GM12801 (cell line): ENCODE measurements around the gene NUCB1.

Experiments used
- TF ChIP-seq, protein P1 (sequence below): IDR thresholded peaks from one replicate; pipeline ENCODE4 v1.5.1; 2011; ENCODE audit warnings: control low read depth; ENCODE audit not compliant: insufficient read length; ENCODE audit errors: extremely low read depth

NUCB1 gene

DNA sequence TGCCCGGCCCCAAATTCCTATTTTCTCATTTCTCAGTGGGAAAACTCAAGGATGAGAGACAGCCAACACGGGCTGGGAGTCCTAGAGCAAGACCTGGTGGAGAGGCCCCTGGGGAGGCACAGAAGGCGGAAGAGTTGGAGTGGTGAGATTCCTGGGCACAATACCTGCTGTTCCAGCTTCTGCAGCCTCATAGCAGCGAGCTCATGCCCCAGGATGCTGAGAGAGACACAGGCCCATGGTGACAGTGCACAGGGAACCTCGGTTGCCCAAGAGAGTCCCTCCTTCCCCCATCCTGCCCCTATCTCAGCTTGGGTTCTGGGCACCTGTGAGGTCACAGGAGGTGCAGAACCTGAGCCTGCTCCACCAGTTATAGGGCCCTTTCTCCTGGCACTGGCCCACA lies 2.9 kb upstream of the NUCB1 start:
- TF ChIP-seq, protein P1, sequence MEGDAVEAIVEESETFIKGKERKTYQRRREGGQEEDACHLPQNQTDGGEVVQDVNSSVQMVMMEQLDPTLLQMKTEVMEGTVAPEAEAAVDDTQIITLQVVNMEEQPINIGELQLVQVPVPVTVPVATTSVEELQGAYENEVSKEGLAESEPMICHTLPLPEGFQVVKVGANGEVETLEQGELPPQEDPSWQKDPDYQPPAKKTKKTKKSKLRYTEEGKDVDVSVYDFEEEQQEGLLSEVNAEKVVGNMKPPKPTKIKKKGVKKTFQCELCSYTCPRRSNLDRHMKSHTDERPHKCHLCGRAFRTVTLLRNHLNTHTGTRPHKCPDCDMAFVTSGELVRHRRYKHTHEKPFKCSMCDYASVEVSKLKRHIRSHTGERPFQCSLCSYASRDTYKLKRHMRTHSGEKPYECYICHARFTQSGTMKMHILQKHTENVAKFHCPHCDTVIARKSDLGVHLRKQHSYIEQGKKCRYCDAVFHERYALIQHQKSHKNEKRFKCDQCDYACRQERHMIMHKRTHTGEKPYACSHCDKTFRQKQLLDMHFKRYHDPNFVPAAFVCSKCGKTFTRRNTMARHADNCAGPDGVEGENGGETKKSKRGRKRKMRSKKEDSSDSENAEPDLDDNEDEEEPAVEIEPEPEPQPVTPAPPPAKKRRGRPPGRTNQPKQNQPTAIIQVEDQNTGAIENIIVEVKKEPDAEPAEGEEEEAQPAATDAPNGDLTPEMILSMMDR: no peak

DNA sequence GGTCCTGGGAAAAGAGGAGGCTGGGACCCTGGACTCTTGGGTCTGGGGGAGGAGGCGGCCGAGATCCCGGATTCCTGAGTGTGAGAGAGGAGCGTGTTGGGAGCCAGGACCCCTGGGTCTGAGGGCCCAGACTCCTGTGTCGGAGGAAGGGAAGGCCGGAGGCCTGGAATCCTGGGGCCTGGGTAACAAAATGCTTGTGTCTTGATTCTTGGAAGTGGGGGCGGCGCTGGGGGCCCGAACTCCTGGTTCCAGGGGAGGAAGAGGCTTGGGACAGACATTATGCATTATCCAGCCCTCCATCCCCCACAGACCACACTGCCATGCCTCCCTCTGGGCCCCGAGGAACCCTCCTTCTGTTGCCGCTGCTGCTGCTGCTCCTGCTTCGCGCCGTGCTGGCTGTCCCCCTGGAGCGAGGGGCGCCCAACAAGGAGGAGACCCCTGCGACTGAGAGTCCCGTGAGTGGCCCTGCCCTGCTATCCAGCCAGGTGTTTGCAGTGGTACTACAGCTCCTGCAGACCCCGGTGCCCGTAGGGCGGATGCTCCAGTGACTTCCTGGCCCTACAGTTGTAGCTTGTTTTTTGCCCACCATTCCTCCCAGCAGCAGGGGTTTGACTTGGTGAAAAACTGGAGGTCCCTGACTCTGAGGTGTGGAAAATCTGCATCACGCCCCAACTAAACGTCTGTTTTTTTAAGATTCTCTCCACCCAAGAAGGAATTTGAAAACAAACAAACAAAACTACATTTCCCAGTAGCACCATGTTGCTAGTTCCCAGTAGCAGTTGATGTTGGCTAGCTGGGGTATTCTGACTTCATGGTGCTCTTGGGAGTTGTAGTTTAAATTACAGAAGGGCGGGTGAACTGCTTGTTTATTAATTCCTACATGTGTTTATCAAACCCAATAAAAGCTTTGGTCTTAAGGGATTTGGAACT lies 630 bp downstream of the NUCB1 start:
- TF ChIP-seq, protein P1: no peak

DNA sequence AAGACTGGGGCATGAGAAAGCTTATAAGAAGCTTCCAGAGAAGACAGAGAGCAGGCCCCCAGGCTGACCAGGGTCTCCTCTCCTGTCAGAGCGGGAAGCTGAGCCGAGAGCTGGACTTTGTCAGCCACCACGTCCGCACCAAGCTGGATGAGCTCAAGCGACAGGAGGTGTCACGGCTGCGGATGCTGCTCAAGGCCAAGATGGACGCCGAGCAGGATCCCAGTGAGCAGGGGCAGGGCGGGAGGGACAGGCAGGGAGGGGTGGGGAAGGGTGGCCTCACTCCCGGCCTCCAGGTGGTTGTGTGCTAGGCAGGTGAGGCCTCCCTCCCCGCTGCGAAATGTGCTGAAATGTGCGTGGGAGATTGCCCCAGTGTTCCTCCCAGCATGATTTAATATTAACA lies 5.6 kb downstream of the NUCB1 start:
- TF ChIP-seq, protein P1: no peak

DNA sequence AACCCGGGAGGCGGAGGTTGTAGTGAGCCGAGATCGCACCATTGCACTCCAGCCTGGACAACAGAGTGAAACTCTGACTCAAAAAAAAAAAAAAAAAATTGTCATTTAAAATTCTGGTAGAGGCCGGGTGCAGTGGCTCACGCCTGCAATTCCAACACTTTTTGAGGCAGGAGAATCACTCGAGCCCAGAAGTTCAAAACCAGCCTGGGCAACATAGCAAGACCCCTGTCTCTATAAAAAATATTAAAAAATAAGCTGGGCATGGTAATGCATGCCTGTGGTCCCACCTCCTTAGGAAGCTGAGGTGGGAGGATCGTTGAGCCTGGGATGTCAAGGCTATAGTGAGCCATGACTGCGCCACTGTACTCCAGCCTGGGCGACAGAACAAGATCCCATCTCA lies 6.2 kb downstream of the NUCB1 start:
- TF ChIP-seq, protein P1: no peak

DNA sequence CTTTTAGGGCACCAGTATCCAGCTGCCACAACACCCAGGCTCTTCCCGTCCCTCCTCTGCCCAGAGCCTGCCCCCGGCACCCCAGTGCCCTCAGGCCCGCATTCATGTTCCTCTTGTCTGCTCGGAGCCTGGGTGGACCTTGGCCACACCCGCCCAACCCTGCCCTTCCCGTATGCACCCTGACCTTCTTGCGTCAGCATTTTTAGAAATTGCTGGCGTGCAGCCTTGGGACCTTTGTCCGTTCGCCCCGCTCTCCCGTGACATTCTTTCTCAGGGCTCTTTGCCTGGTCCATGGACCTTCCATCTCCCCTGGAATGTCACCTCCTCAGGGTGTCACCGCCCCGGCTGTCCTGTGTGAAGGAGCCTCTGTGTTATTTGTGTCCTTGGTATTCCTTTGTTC lies 7.6 kb downstream of the NUCB1 start:
- TF ChIP-seq, protein P1: no peak

DNA sequence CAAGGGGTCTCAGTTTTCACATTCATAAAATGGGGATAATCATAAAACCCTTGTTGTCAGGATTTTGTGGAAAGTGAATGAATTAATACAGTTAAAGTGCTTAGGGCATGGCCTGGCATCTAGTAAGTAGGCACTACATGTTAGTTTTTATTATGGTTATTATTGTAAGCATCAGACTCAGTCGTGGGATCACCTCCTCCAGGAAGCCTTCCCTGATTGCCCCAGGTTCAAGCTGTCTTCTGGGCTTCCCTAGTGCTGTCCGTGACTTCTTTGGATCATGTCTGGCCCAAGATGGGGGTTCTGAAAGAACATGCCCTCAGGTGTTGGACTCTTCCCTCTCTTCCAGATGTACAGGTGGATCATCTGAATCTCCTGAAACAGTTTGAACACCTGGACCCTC lies 10.7 kb downstream of the NUCB1 start:
- TF ChIP-seq, protein P1: no peak

DNA sequence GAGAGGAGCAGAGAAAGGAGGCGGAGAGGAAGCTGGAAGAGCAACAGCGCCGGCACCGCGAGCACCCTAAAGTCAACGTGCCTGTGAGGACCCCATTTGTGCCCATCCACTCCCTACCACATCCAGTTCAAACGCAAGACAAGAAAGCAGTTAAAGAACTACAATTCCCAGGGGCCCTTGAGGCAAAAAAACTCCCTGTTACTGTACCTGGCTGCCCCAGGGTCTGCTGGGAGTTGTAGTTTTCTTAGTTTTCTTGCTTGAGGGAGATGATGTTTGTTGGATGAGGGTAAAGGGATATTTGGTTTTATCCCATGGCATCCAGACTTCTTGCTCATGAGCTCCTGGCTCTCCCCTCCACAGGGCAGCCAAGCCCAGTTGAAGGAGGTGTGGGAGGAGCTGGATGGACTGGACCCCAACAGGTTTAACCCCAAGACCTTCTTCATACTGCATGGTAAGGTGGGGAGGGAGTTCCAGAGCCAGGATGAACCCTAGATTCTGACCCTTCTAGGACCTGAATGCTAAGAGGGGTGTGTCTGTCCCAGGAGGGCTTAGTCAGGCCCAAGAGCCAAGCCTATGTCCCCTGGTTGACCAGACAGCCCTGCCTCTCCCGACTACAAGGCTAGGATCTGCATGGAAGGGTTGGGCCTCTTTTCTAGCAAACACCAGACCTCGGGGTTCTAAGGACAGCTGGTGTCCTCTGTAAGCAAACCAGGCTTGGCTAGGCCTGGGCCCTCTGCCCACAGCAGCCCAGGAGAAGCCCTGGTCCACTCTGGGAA lies 13.2 kb downstream of the NUCB1 start:
- TF ChIP-seq, protein P1: no peak
